ENCODE results near the gene ALAS1. TPM values are rescaled to one million over a fixed set of nuclear protein-coding genes. Genes with fewer than 3 reads are reported as not detected.

ALAS1 gene
- total RNA-seq, 1 experiment from 2014 or later, result 69.5 TPM

DNA sequence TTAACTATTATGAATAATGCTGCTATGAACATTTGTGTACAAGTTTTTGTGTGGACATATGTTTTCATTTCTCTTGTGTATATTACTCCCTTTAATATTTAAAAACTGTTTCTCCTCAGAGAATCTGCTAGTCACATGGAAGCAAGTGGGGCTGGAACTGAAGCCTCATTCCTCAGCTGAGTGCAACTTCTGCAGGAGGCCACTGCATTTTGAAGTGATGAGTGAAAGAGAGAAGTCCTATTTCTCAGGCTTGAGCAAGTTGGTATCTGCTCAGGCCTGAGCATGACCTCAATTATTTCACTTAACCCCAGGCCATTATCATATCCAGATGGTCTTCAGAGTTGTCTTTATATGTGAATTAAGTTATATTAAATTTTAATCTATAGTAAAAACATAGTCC is 15.9 kb downstream of the ALAS1 start:
- no peak overlapping the region for H3K27ac ChIP-seq (ENCODE audit: low read length)
- H3K9me2 ChIP-seq (replicated peaks; ENCODE audit: low read length), result no peaks in the 10 kb centered on the region
- ChIA-PET POLR2A (ENCODE audit: unreplicated experiment) (interaction anchor here (0.5 kb wide), 1 partner anchor 13 kb away, joined by 4 read pairs; no protein-coding TSS in a partner anchor), CTCF (no interaction called here)
- H3K4me3 ChIP-seq (ENCODE audit: low read length), result no peak overlapping the region
- no peak overlapping the region for H3K9ac ChIP-seq (ENCODE audit: low read length)
- intact Hi-C loops (cut with micrococcal nuclease), result loop anchor here (10.0 kb wide), 1 partner anchor 159 kb away; the partner anchor contains the start of gene DUSP7
- H3K79me2 ChIP-seq (ENCODE audit: low read length), result 0 out of 2 replicates have a peak, but pooled peaks cover 9% of the 10 kb centered on the region
- TF ChIP-seq EZH2phosphoT487 (IDR thresholded peaks at IDR 0.05; ENCODE audit: borderline replicate concordance, low read length) (no peak), EZH2 (IDR thresholded peaks at IDR 0.05; ENCODE audit: low read length, unreplicated experiment) (no peak), CTCF (conservative IDR thresholded peaks at IDR 0.05; ENCODE audit: low read depth, low read length) (no peak)
- no peaks in the 10 kb centered on the region for H4K20me1 ChIP-seq (ENCODE audit: low read length)
- peaks cover 64% of the 10 kb centered on the region for H3K36me3 ChIP-seq (ENCODE audit: low read depth, low read length)
- no peaks in the 10 kb centered on the region for H3K27me3 ChIP-seq (ENCODE audit: low read length)
- H3K4me1 ChIP-seq (ENCODE audit: insufficient read depth, low read length), result peaks cover 50% of the 10 kb centered on the region
- no peaks in the 10 kb centered on the region for H3K9me3 ChIP-seq (ENCODE audit: low read length)
- H3K4me2 ChIP-seq (ENCODE audit: low read length), result no peak overlapping the region
- H2AFZ ChIP-seq (ENCODE audit: low read length), result no peak overlapping the region
- ATAC-seq, result no peak
- no peak for DNase-seq
- H3F3A ChIP-seq (ENCODE audit: low read length, unreplicated experiment), result peaks cover 11% of the 10 kb centered on the region
- BruUV-seq (replicated peaks), result no TSS peak

GRCh38 chr3:52215351-52215750 is 17.4 kb downstream of the ALAS1 start:
- peaks cover 51% of the 10 kb centered on the region for H3K36me3 ChIP-seq (ENCODE audit: low read depth, low read length)
- ATAC-seq (no peak), DNase-seq (no peak)
- 0 out of 2 replicates have a peak, but pooled peaks cover 9% of the 10 kb centered on the region for H3K79me2 ChIP-seq (ENCODE audit: low read length)
- H3K4me1 ChIP-seq (ENCODE audit: insufficient read depth, low read length), result peaks cover 55% of the 10 kb centered on the region
- intact Hi-C loops (cut with micrococcal nuclease), result loop anchor here (10.0 kb wide), 1 partner anchor 161 kb away; the partner anchor contains the start of gene DUSP7
- no peaks in the 10 kb centered on the region for H4K20me1 ChIP-seq (ENCODE audit: low read length)
- H3K9me3 ChIP-seq (ENCODE audit: low read length), result no peaks in the 10 kb centered on the region
- H3K4me2 ChIP-seq (ENCODE audit: low read length), result no peak overlapping the region
- H2AFZ ChIP-seq (ENCODE audit: low read length), result no peak overlapping the region
- H3K9me2 ChIP-seq (replicated peaks; ENCODE audit: low read length), result no peaks in the 10 kb centered on the region
- H3K27me3 ChIP-seq (ENCODE audit: low read length), result no peaks in the 10 kb centered on the region
- peaks cover 11% of the 10 kb centered on the region for H3F3A ChIP-seq (ENCODE audit: low read length, unreplicated experiment)
- ChIA-PET POLR2A (ENCODE audit: unreplicated experiment) (no interaction called here), CTCF (no interaction called here)
- H3K4me3 ChIP-seq (ENCODE audit: low read length), result no peak overlapping the region
- no TSS peak for BruUV-seq (replicated peaks)
- no peak overlapping the region for H3K9ac ChIP-seq (ENCODE audit: low read length)
- H3K27ac ChIP-seq (ENCODE audit: low read length), result peak overlapping the region; percentile 98
- TF ChIP-seq CTCF (conservative IDR thresholded peaks at IDR 0.05; ENCODE audit: low read depth, low read length), result no peak
- no peak for TF ChIP-seq EZH2phosphoT487 (IDR thresholded peaks at IDR 0.05; ENCODE audit: borderline replicate concordance, low read length)
- no peak for TF ChIP-seq EZH2 (IDR thresholded peaks at IDR 0.05; ENCODE audit: low read length, unreplicated experiment)

All from PC-3 (cell line).